NCI-H526 treated with DMSO at 0.1 percent for 48 hours (cell line): Measurements from ENCODE around the gene SYTL4.

Experiments used
- DNase-seq: peaks from one replicate; lab custom pipeline; 2025; lab: John Stamatoyannopoulos, UW

The SYTL4 gene

GRCh38 chrX:100647739-100648138 lies 84.2 kb downstream of the SYTL4 start:
- no peak for DNase-seq

GRCh38 chrX:100647095-100647494 lies 84.8 kb downstream of the SYTL4 start:
- DNase-seq: no peak

- no peak for DNase-seq
Observed at GRCh38 chrX:100645106-100645505, 86.8 kb downstream of the SYTL4 start.

- no peak for DNase-seq
Observed at GRCh38 chrX:100643956-100644860, 87.7 kb downstream of the SYTL4 start, which contains the start of gene SRPX2. TSS of gene SRPX2 (plus strand) at chrX:100644199. CDS start at chrX:100646323, 2,124 bp downstream.

- DNase-seq: no peak
Observed at GRCh38 chrX:100643212-100643611, 88.7 kb downstream of the SYTL4 start.

- no peak for DNase-seq
Observed at GRCh38 chrX:100642290-100642689, 89.6 kb downstream of the SYTL4 start.

GRCh38 chrX:100636321-100636991 lies 95.5 kb downstream of the SYTL4 start, which contains the start of gene TSPAN6:
TSS of gene TSPAN6 (minus strand) at chrX:100636806. CDS start at chrX:100636694, 112 bp downstream.
- DNase-seq: peak; percentile 86

- DNase-seq: no peak
Observed at GRCh38 chrX:100635989-100636320, 96.0 kb downstream of the SYTL4 start.

GRCh38 chrX:100635040-100635439 lies 96.9 kb downstream of the SYTL4 start:
- DNase-seq: no peak

GRCh38 chrX:100625985-100626491 lies 105.9 kb downstream of the SYTL4 start:
- DNase-seq: no peak
